ENCODE measurements around the gene TIMM8B.
A peak's percentile ranks its signal among the peaks of the same experiment; 100 is the strongest.

Gene TIMM8B

GRCh38 chr11:112114460-112114859 is 27.9 kb upstream of the TIMM8B start:
- DNase-seq: no peak
- Histone ChIP-seq H3K27ac (no peak overlapping the region), H3K4me1 (no peaks in the 10 kb centered on the region), H3K4me3 (no peak overlapping the region), H3K9me3 (no peaks in the 10 kb centered on the region), H3K27me3 (no peaks in the 10 kb centered on the region), H3K36me3 (peaks cover 0 to 4% (median 0%) of the 10 kb centered on the region in 3 donors)
- intact Hi-C loops (cut with DNase I; ENCODE audit: low total_unique reads): loop anchor here (10.0 kb wide), 1 partner anchor 60 kb away; the partner anchor contains the start of gene BCO2
- TF ChIP-seq, protein P1, sequence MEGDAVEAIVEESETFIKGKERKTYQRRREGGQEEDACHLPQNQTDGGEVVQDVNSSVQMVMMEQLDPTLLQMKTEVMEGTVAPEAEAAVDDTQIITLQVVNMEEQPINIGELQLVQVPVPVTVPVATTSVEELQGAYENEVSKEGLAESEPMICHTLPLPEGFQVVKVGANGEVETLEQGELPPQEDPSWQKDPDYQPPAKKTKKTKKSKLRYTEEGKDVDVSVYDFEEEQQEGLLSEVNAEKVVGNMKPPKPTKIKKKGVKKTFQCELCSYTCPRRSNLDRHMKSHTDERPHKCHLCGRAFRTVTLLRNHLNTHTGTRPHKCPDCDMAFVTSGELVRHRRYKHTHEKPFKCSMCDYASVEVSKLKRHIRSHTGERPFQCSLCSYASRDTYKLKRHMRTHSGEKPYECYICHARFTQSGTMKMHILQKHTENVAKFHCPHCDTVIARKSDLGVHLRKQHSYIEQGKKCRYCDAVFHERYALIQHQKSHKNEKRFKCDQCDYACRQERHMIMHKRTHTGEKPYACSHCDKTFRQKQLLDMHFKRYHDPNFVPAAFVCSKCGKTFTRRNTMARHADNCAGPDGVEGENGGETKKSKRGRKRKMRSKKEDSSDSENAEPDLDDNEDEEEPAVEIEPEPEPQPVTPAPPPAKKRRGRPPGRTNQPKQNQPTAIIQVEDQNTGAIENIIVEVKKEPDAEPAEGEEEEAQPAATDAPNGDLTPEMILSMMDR (IDR thresholded peaks at IDR 0.05): no peak

DNA sequence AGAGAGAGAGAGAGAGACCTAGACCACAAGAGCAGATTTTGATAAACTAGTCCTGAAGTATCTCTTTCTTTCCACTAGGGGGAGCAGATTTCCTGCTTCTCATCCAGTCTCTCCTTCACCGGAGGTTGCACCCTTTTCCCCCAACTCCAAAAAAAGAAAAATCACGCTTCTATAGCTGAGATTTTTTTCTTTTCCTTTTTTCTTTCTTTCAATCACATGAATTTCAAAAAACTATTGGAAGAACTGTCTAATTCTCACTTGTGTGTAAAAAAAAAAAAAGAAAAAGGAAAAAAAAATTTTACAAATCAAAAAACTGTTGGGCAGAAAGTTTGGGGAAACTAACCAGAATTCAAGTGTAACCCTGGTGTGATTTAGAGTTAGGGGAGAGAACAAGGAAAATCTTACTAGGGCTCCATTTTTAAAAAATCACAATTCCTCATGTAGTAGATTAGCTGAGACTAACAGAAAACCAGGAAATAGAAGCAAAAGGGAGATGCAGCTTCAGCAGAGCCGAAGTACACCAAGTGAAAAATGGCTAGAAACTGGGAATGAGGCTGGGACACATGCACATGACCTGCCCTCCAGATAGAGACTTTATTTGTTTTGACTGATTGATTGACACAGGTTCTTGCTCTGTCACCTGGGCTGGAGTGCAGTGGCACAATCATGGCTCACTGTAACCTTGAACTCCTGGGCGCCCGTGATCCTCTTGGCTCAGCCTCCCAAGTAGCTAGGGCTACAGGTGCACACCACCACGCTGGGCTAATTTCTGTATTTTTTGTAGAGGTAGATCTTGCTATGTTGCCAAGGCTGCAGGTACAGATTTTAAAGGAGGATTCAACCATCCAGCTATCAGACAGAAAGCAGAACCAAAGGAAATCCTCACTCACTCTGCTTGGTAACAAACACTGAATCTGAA is 27.2 kb upstream of the TIMM8B start:
- DNase-seq: no peak
- intact Hi-C loops (cut with DNase I; ENCODE audit: low total_unique reads): loop anchor here (10.0 kb wide), 1 partner anchor 61 kb away; the partner anchor contains the start of gene BCO2
- Histone ChIP-seq H3K27ac (no peak overlapping the region), H3K4me1 (no peaks in the 10 kb centered on the region), H3K9me3 (no peaks in the 10 kb centered on the region), H3K27me3 (no peaks in the 10 kb centered on the region), H3K36me3 (no peaks in the 10 kb centered on the region), H3K4me3 (no peak overlapping the region)
- TF ChIP-seq, protein P1 (IDR thresholded peaks at IDR 0.05): peak; percentile 59 to 67

- Histone ChIP-seq H3K36me3 (peaks cover 0 to 14% (median 7%) of the 10 kb centered on the region in 3 donors), H3K27ac (no peak overlapping the region), H3K4me1 (no peaks in the 10 kb centered on the region), H3K4me3 (no peak overlapping the region), H3K9me3 (no peaks in the 10 kb centered on the region), H3K27me3 (no peaks in the 10 kb centered on the region)
- TF ChIP-seq, protein P1 (IDR thresholded peaks at IDR 0.05): no peak
- intact Hi-C loops (cut with DNase I; ENCODE audit: low total_unique reads): no loop called here
- no peak for DNase-seq
Measured at GRCh38 chr11:112106070-112106469, 19.5 kb upstream of the TIMM8B start.

DNA sequence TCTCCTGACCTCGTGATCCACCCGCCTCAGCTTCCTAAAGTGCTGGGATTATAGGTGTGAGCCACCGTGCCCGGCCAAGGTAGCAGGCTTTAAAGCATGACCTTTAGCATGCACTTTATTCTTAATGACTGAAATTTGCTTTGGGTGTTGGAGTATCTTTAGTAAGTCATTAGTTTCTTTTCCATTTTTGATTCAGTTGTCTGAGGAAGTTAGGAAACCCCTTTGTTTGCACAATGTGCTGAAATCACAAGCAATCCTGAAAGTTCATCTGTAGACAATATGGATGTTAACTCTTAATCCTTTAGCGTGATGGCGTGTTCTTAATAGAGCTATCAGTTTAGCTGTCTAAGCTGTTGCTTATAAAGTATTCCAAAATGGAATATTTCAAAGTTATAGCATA is 16.9 kb upstream of the TIMM8B start:
- Histone ChIP-seq H3K9me3 (no peaks in the 10 kb centered on the region), H3K4me3 (no peak overlapping the region), H3K27ac (no peak overlapping the region), H3K27me3 (no peaks in the 10 kb centered on the region), H3K4me1 (peaks cover 0 to 4% (median 0%) of the 10 kb centered on the region in 4 donors), H3K36me3 (peaks cover 0 to 22% (median 7%) of the 10 kb centered on the region in 3 donors)
- TF ChIP-seq, protein P1 (IDR thresholded peaks at IDR 0.05): no peak
- intact Hi-C loops (cut with DNase I; ENCODE audit: low total_unique reads): no loop called here
- DNase-seq: no peak

GRCh38 chr11:112100462-112100861 is 13.9 kb upstream of the TIMM8B start:
- intact Hi-C loops (cut with DNase I; ENCODE audit: low total_unique reads): no loop called here
- TF ChIP-seq, protein P1 (IDR thresholded peaks at IDR 0.05): no peak

More at GRCh38 chr11:112100462-112100861, 13.9 kb upstream of the TIMM8B start:
- Histone ChIP-seq H3K36me3 (peaks cover 12 to 40% (median 20%) of the 10 kb centered on the region in 3 donors), H3K4me3 (no peak overlapping the region), H3K27me3 (no peaks in the 10 kb centered on the region), H3K27ac (no peak overlapping the region), H3K4me1 (peaks cover 0 to 4% (median 0%) of the 10 kb centered on the region in 4 donors), H3K9me3 (no peaks in the 10 kb centered on the region)
- no peak for DNase-seq
